HG03103 (cell line): Measurements from ENCODE around the gene GALNT5.

Source experiments
- ATAC-seq: cut with Tn5 transposase; IDR thresholded peaks from one replicate; pipeline ENCODE4 v1.9.1; 2021; ENCODE audit warnings: low read depth; ENCODE audit not compliant: unreplicated experiment

Gene GALNT5

GRCh38 chr2:157287160-157287559 is 29.7 kb downstream of the GALNT5 start:
- no peak for ATAC-seq

- ATAC-seq = no peak
Observed at GRCh38 chr2:157290525-157290924, 33.0 kb downstream of the GALNT5 start.

- ATAC-seq = no peak
Observed at GRCh38 chr2:157291018-157291417, 33.5 kb downstream of the GALNT5 start.

- ATAC-seq = no peak
Observed at GRCh38 chr2:157292853-157293252, 35.3 kb downstream of the GALNT5 start.

- no peak for ATAC-seq
Observed at GRCh38 chr2:157296490-157296889, 39.0 kb downstream of the GALNT5 start.

GRCh38 chr2:157296958-157297357 is 39.5 kb downstream of the GALNT5 start:
- ATAC-seq = no peak

- no peak for ATAC-seq
Observed at GRCh38 chr2:157301307-157301706, 43.8 kb downstream of the GALNT5 start.

GRCh38 chr2:157302492-157303099 is 45.1 kb downstream of the GALNT5 start:
- ATAC-seq = peak; percentile 76

- no peak for ATAC-seq
Observed at GRCh38 chr2:157303612-157304011, 46.1 kb downstream of the GALNT5 start.

- ATAC-seq = no peak
Observed at GRCh38 chr2:157304811-157305722, 47.6 kb downstream of the GALNT5 start.

- ATAC-seq = no peak
Observed at GRCh38 chr2:157305723-157306110, 48.2 kb downstream of the GALNT5 start.

- no peak for ATAC-seq
Observed at GRCh38 chr2:157307021-157307420, 49.5 kb downstream of the GALNT5 start.

GRCh38 chr2:157309878-157310277 is 52.4 kb downstream of the GALNT5 start:
- no peak for ATAC-seq

GRCh38 chr2:157311706-157312105 is 54.2 kb downstream of the GALNT5 start:
- ATAC-seq = no peak

GRCh38 chr2:157312866-157313486 is 55.5 kb downstream of the GALNT5 start:
- ATAC-seq = no peak

GRCh38 chr2:157315901-157316300 is 58.4 kb downstream of the GALNT5 start:
- no peak for ATAC-seq

- no peak for ATAC-seq
Observed at GRCh38 chr2:157318884-157319283, 61.4 kb downstream of the GALNT5 start.

GRCh38 chr2:157319795-157320194 is 62.3 kb downstream of the GALNT5 start:
- no peak for ATAC-seq

GRCh38 chr2:157320409-157320808 is 62.9 kb downstream of the GALNT5 start:
- ATAC-seq = no peak

- no peak for ATAC-seq
Observed at GRCh38 chr2:157321466-157321865, 64.0 kb downstream of the GALNT5 start.

- no peak for ATAC-seq
Observed at GRCh38 chr2:157322432-157322831, 64.9 kb downstream of the GALNT5 start.
